Prostate gland (tissue), 2 donors: Measurements from ENCODE around the gene ZFAND3. TPM values are rescaled to one million over a fixed set of nuclear protein-coding genes. Genes with fewer than 3 reads are reported as not detected.

Experiments used
- DNase-seq: peaks from one replicate; pipeline ENCODE4 v3.0.0-alpha.2; 2019; ENCODE audit warnings: low spot score
- H3K27ac ChIP-seq, 2 donors: fragments of 200-600 bp; sonication (generic); 2 replicates each; pipeline ENCODE4 v1.5.1; 2017 to 2019
- H3K27me3 ChIP-seq: fragments of 200-600 bp; sonication (generic); replicated peaks from 2 replicates; pipeline ENCODE4 v1.5.1; 2019; ENCODE audit not compliant: insufficient read depth
- H3K36me3 ChIP-seq, 2 donors: fragments of 200-600 bp; sonication (generic); 1 replicate in 1 of 2; 2 replicates in 1 of 2; pipeline versions ENCODE4 v1.5.1 to v1.8.1; 2017 to 2019
- H3K4me1 ChIP-seq: fragments of 200-600 bp; sonication (generic); replicated peaks from 2 replicates; pipeline ENCODE4 v1.5.1; 2019
- H3K4me3 ChIP-seq, 2 donors: fragments of 200-600 bp; sonication (generic); 2 replicates each; pipeline ENCODE4 v1.5.1; 2017 to 2019
- H3K9me3 ChIP-seq: fragments of 200-600 bp; sonication (generic); 2 replicates; pipeline ENCODE4 v1.5.1; 2017
- CTCF ChIP-seq, 4 experiments: fragments of 200-600 bp in 2 of 4; fragments of 450-650 bp in 2 of 4; sonication (generic) in 2 of 4; IDR thresholded peaks; 1 replicate in 3 of 4; 2 replicates in 1 of 4; pipeline ENCODE4 v1.5.1; 2016 to 2019; ENCODE audit warnings: antibody characterized with exemption in 4 of 4, mild to moderate bottlenecking in 2 of 4, moderate library complexity in 2 of 4
- POLR2A ChIP-seq: fragments of 450-650 bp; IDR thresholded peaks from one replicate; pipeline ENCODE4 v1.6.1; 2016; ENCODE audit warnings: antibody characterized with exemption, mild to moderate bottlenecking
- POLR2AphosphoS5 ChIP-seq: sonication (generic); formaldehyde crosslinking; IDR thresholded peaks from one replicate; pipeline ENCODE4 v1.6.1; 2017; ENCODE audit warnings: antibody characterized with exemption
- WGBS: methylation state at CpG from one replicate; pipeline ENCODE4 v1.1.5; 2018; 5-methylcytosine and 5-hydroxymethylcytosine counted together
- intact Hi-C: fragments of 100-400 bp; cut with DNase I; formaldehyde crosslinking; loops from one replicate; pipeline ENCODE4 v1.14.2; 2022
- total RNA-seq, 2 donors: library from RNA; depleted of rRNA; stranded (reverse); fragments of >200 nt; gene quantifications; one replicate each; pipeline ENCODE4 v1.1.0, GENCODE V29; 2016

The ZFAND3 gene
- total RNA-seq, 2 donors from 2014 or later, result 43.5 to 89.1 TPM

- H3K4me3 ChIP-seq, result no peak overlapping the region
- H3K9me3 ChIP-seq, result no peaks in the 10 kb centered on the region
- intact Hi-C loops, result no loop called here
- 95% methylated on average over 22 of the region's 22 CpGs for WGBS
- no peaks in the 10 kb centered on the region for H3K4me1 ChIP-seq
- H3K36me3 ChIP-seq, result no peaks in the 10 kb centered on the region
- TF ChIP-seq POLR2AphosphoS5 (no peak), CTCF (IDR thresholded peaks at IDR 0.05) (no peak), POLR2A (no peak)
- no peaks in the 10 kb centered on the region for H3K27me3 ChIP-seq
- H3K27ac ChIP-seq, result no peak overlapping the region
- DNase-seq, result no peak
Observed at GRCh38 chr6:38151580-38152500, 332.3 kb downstream of the ZFAND3 start.

GRCh38 chr6:38152620-38153019 is 333.1 kb downstream of the ZFAND3 start:
- no peaks in the 10 kb centered on the region for H3K36me3 ChIP-seq
- TF ChIP-seq POLR2AphosphoS5 (no peak), POLR2A (no peak), CTCF (IDR thresholded peaks at IDR 0.05) (no peak)
- no peak overlapping the region for H3K4me3 ChIP-seq
- WGBS, result 85% methylated on average over 8 of the region's 8 CpGs
- H3K9me3 ChIP-seq, result no peaks in the 10 kb centered on the region
- no peaks in the 10 kb centered on the region for H3K27me3 ChIP-seq
- DNase-seq, result no peak
- no peaks in the 10 kb centered on the region for H3K4me1 ChIP-seq
- intact Hi-C loops, result no loop called here
- no peak overlapping the region for H3K27ac ChIP-seq

GRCh38 chr6:38153076-38153797 is 333.7 kb downstream of the ZFAND3 start:
- Histone ChIP-seq H3K9me3 (no peaks in the 10 kb centered on the region), H3K27ac (no peak overlapping the region), H3K4me3 (no peak overlapping the region), H3K27me3 (no peaks in the 10 kb centered on the region), H3K36me3 (no peaks in the 10 kb centered on the region), H3K4me1 (no peaks in the 10 kb centered on the region)
- no peak for TF ChIP-seq CTCF (IDR thresholded peaks at IDR 0.05)
- TF ChIP-seq POLR2AphosphoS5, result no peak
- WGBS, result 92% methylated on average over 23 of the region's 23 CpGs
- intact Hi-C loops, result no loop called here
- no peak for DNase-seq

GRCh38 chr6:38153798-38154345 is 334.3 kb downstream of the ZFAND3 start:
- Histone ChIP-seq H3K36me3 (no peaks in the 10 kb centered on the region), H3K27ac (no peak overlapping the region), H3K27me3 (no peaks in the 10 kb centered on the region), H3K4me3 (no peak overlapping the region), H3K9me3 (no peaks in the 10 kb centered on the region), H3K4me1 (no peaks in the 10 kb centered on the region)
- TF ChIP-seq POLR2AphosphoS5, result no peak
- TF ChIP-seq POLR2A, result no peak
- no peak for TF ChIP-seq CTCF (IDR thresholded peaks at IDR 0.05)
- DNase-seq, result no peak
- intact Hi-C loops, result no loop called here
- WGBS, result 91% methylated on average over 16 of the region's 16 CpGs
